HepG2 (cell line): Measurements from ENCODE around the gene PTPRM. TPM values are rescaled to one million over a fixed set of nuclear protein-coding genes. Genes with fewer than 3 reads are reported as not detected.

Experiments used
- ATAC-seq: fragments of 200-7000 bp; cut with Tn5 transposase; 3 replicates; pipeline ENCODE4 v1.9.1; 2020; ENCODE audit warnings: mild to moderate bottlenecking, moderate library complexity
- BruUV-seq: library from RNA; stranded (reverse); fragments of 400-500 nt; replicated peaks from 2 replicates; lab custom pipeline; 2021; lab: Mats Ljungman, UMichigan
- CTCF ChIA-PET: fragments of 300-600 bp; formaldehyde crosslinking; extraction: SDS; loops from one replicate; lab custom pipeline; 2021; ENCODE audit warnings: low total read pairs, inconsistent platforms, low intra/inter-chr PET ratio; lab: Yijun Ruan, JAX
- POLR2A ChIA-PET: fragments of 350-600 bp; sonication (Branson Sonifier 250); formaldehyde crosslinking; loops from one replicate; lab custom pipeline; 2020; ENCODE audit warnings: antibody characterized with exemption, inconsistent platforms; lab: Yijun Ruan, JAX
- DNase-seq: peaks from one replicate; pipeline ENCODE4 v3.0.0-alpha.2; 2015; ENCODE audit warnings: low spot score
- FAIRE-seq: peaks from 3 replicates; lab custom pipeline; 2011; peaks lifted over from hg19 to GRCh38; lab: Jason Lieb, UNC
- H2AFZ ChIP-seq: one replicate; pipeline ENCODE4 v1.6.1; 2011; ENCODE audit warnings: low read length, inconsistent platforms
- H3K27ac ChIP-seq: fragments of 300-600 bp; 3 replicates; pipeline ENCODE4 v1.8.0; 2011; ENCODE audit warnings: mixed run types, mild to moderate bottlenecking, mixed read lengths, low read length, inconsistent platforms; ENCODE audit not compliant: insufficient read depth; ENCODE audit errors: extremely low read length
- H3K27me3 ChIP-seq, 2 experiments: fragments of 200-600 bp in 1 of 2; 2 replicates in 1 of 2; 3 replicates in 1 of 2; pipeline versions ENCODE4 v1.6.0 to v1.8.0; 2011; ENCODE audit warnings: low read length in 2 of 2, mild to moderate bottlenecking in 2 of 2, moderate library complexity in 2 of 2, inconsistent platforms in 1 of 2; ENCODE audit not compliant: insufficient read depth in 2 of 2, control insufficient read depth in 1 of 2
- H3K36me3 ChIP-seq, 2 experiments: fragments of 200-600 bp in 1 of 2; replicated peaks in 1 of 2; 2 replicates in 1 of 2; 3 replicates in 1 of 2; pipeline versions ENCODE4 v1.5.1 to v1.8.0; 2011; ENCODE audit warnings: low read length in 2 of 2, inconsistent platforms in 1 of 2; ENCODE audit not compliant: insufficient read depth in 2 of 2, control insufficient read depth in 1 of 2
- H3K4me1 ChIP-seq: 2 replicates; pipeline ENCODE4 v1.5.1; 2012; ENCODE audit warnings: low read length, inconsistent platforms; ENCODE audit not compliant: insufficient read depth
- H3K4me2 ChIP-seq: 2 replicates; pipeline ENCODE4 v1.6.0; 2011; ENCODE audit warnings: low read depth, low read length, inconsistent platforms
- H3K4me3 ChIP-seq, 3 experiments: fragments of 200-600 bp in 1 of 3; sonication (generic), shearing (Covaris generic) in 1 of 3; replicated peaks in 1 of 3; 2 replicates each; pipeline ENCODE4 v1.5.1; 2011 to 2016; ENCODE audit warnings: low read length in 3 of 3, inconsistent platforms in 2 of 3, low read depth in 2 of 3, mild to moderate bottlenecking in 2 of 3, control low read depth in 1 of 3, mixed read lengths in 1 of 3; ENCODE audit not compliant: insufficient read depth in 1 of 3
- H3K79me2 ChIP-seq: one replicate; pipeline ENCODE4 v1.6.1; 2011; ENCODE audit warnings: low read length, inconsistent platforms; ENCODE audit not compliant: insufficient read depth
- H3K9ac ChIP-seq: 2 replicates; pipeline ENCODE4 v1.6.0; 2011; ENCODE audit warnings: mild to moderate bottlenecking, low read depth, low read length, inconsistent platforms; ENCODE audit not compliant: insufficient read depth
- H3K9me3 ChIP-seq: 2 replicates; pipeline ENCODE4 v1.5.1; 2012; ENCODE audit warnings: mild to moderate bottlenecking, low read length
- H4K20me1 ChIP-seq: 2 replicates; pipeline ENCODE4 v1.6.0; 2011; ENCODE audit warnings: inconsistent platforms, mild to moderate bottlenecking, low read length, moderate library complexity; ENCODE audit not compliant: insufficient read depth
- GLI4 ChIP-seq: sonication (generic); formaldehyde crosslinking; IDR thresholded peaks from 2 replicates; pipeline ENCODE4 v1.5.1; 2020; ENCODE audit warnings: missing genetic modification reagents, mild to moderate bottlenecking, moderate library complexity, borderline replicate concordance
- GPN1 ChIP-seq: sonication (generic); formaldehyde crosslinking; IDR thresholded peaks from 2 replicates; pipeline ENCODE4 v1.5.1; 2020; ENCODE audit warnings: missing genetic modification reagents, borderline replicate concordance
- KLF16 ChIP-seq, 2 experiments: sonication (generic) in 1 of 2; formaldehyde crosslinking in 1 of 2; IDR thresholded peaks; 2 replicates each; pipeline versions ENCODE4 v1.6.1 to v1.8.0; 2016 to 2023; ENCODE audit warnings: missing genetic modification reagents in 2 of 2, missing compliant biosample characterization in 1 of 2
- NR2F6 ChIP-seq, 2 experiments: IDR thresholded peaks; 2 replicates each; pipeline ENCODE4 v1.6.1; 2016; ENCODE audit warnings: antibody characterized with exemption in 1 of 2, mild to moderate bottlenecking in 1 of 2
- PHB2 ChIP-seq: fragments of 450-650 bp; IDR thresholded peaks from 2 replicates; pipeline ENCODE4 v1.6.1; 2018; ENCODE audit not compliant: partially characterized antibody
- PHF5A ChIP-seq: IDR thresholded peaks from one replicate; pipeline ENCODE4 v1.6.1; 2018; ENCODE audit warnings: low read depth, missing genetic modification reagents; ENCODE audit not compliant: unreplicated experiment
- PHF8 ChIP-seq: sonication (generic); formaldehyde crosslinking; IDR thresholded peaks from 2 replicates; pipeline ENCODE4 v1.5.0; 2020; ENCODE audit warnings: missing genetic modification reagents
- SIX1 ChIP-seq: sonication (generic); formaldehyde crosslinking; IDR thresholded peaks from 2 replicates; pipeline ENCODE4 v1.4.0; 2020; ENCODE audit warnings: missing genetic modification reagents, borderline replicate concordance
- TMF1 ChIP-seq: sonication (generic); formaldehyde crosslinking; IDR thresholded peaks from 2 replicates; pipeline ENCODE4 v1.8.1; 2022; ENCODE audit warnings: low read depth, missing genetic modification reagents
- U2AF1 ChIP-seq: fragments of 200-400 bp; formaldehyde crosslinking; optimal IDR thresholded peaks from 2 replicates; pipeline ENCODE3; 2017; ENCODE audit warnings: mild to moderate bottlenecking, low read depth, low read length
- XBP1 ChIP-seq: sonication (generic); formaldehyde crosslinking; IDR thresholded peaks from 2 replicates; pipeline ENCODE4 v1.5.0; 2020; ENCODE audit warnings: missing genetic modification reagents
- ZNF232 ChIP-seq: sonication (generic); formaldehyde crosslinking; IDR thresholded peaks from 2 replicates; pipeline ENCODE4 v1.4.0; 2020; ENCODE audit warnings: missing genetic modification reagents, borderline replicate concordance
- ZNF296 ChIP-seq: sonication (generic); formaldehyde crosslinking; conservative IDR thresholded peaks from 2 replicates; pipeline ENCODE4 v1.5.0; 2020; ENCODE audit warnings: mild to moderate bottlenecking, missing genetic modification reagents
- ZNF768 ChIP-seq: sonication (generic); formaldehyde crosslinking; IDR thresholded peaks from 2 replicates; pipeline ENCODE4 v1.4.0; 2020; ENCODE audit warnings: missing genetic modification reagents
- WGBS: methylation state at CpG from one replicate; pipeline ENCODE4 v1.1.6; 2017; ENCODE audit warnings: low lambda C conversion rate; 5-methylcytosine and 5-hydroxymethylcytosine counted together
- in situ Hi-C: cut with HindIII; loops from 2 replicates; pipeline ENCODE4 v1.10.0; 2017; ENCODE audit warnings: low pct_unique_long_range_greater_than_20kb; ENCODE audit not compliant: extremely low pct_ligation_motif_present
- intact Hi-C: fragments of 100-400 bp; cut with micrococcal nuclease; formaldehyde crosslinking; loops from one replicate; pipeline ENCODE4 v1.10.0; 2022; ENCODE audit not compliant: unreplicated experiment
- polyA plus RNA-seq, 8 experiments: library from polyadenylated mRNA; depleted of rRNA in 3 of 8; stranded (reverse) in 7 of 8; unstranded in 1 of 8; fragments of >200 nt; fragmentation: Illumina TruSeq in 4 of 8; extraction: Trizol in 4 of 8; gene quantifications; 2 replicates each; pipeline versions ENCODE4 v1.2.1 to v1.2.3, GENCODE V29; 2011 to 2016; ENCODE audit warnings: low read depth in 4 of 8, missing spikeins in 1 of 8, mixed read lengths in 1 of 8; ENCODE audit not compliant: insufficient read depth in 1 of 8
- total RNA-seq, 5 experiments: library from RNA; depleted of rRNA; stranded (reverse); fragments of >200 nt; fragmentation: Illumina TruSeq; extraction: Trizol; gene quantifications; 2 replicates each; pipeline ENCODE4 v1.2.3, GENCODE V29; 2016; ENCODE audit warnings: low read depth in 1 of 5
- TF ChIP-seq, protein P1 (sequence below): sonication (generic); formaldehyde crosslinking; IDR thresholded peaks from 2 replicates; pipeline ENCODE4 v1.5.1; 2020; ENCODE audit warnings: missing genetic modification reagents, mild to moderate bottlenecking, borderline replicate concordance
- TF ChIP-seq, protein P2 (sequence below), 2 experiments: sonication (generic) in 1 of 2; formaldehyde crosslinking in 1 of 2; IDR thresholded peaks; 2 replicates each; pipeline versions ENCODE4 v1.4.0 to v1.6.1; 2016 to 2020; ENCODE audit warnings: borderline replicate concordance in 1 of 2, low read depth in 1 of 2, mild to moderate bottlenecking in 1 of 2, missing genetic modification reagents in 1 of 2

Gene PTPRM
- total and polyA plus RNA-seq, 2 of the 13 experiments (the other 11 are each of a cell fraction or from before 2014, with no cell fraction given) = 12.6 to 108 TPM

DNA sequence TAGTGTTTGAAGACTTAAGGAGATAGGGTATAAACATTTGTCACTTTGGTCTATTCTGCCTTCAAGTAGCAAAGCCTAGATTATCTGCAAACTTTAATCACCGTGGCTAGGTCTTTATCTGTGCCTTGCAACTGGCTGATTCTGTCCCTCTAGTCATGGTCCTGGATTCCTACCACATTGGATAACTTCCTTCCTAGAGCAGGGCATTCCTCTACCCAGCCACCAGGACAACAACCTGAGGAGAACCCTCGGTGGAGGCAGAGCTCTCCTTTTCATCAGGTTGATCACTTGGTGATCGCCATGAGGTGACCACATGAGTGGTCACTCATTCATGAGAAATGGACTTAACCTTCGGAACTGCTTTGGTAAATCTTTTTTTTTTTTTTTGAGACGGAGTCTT is 25.3 kb upstream of the PTPRM start:
- intact Hi-C loops (no loop called here), in situ Hi-C loops (no loop called here)
- Histone ChIP-seq H3K4me1 (no peaks in the 10 kb centered on the region), H4K20me1 (no peaks in the 10 kb centered on the region), H3K9ac (no peak overlapping the region), H3K36me3 (no peaks in the 10 kb centered on the region), H3K27ac (no peak overlapping the region), H3K4me3 (no peak overlapping the region), H3K4me2 (no peak overlapping the region), H3K27me3 (no peaks in the 10 kb centered on the region), H3K79me2 (no peaks in the 10 kb centered on the region), H2AFZ (no peak overlapping the region), H3K9me3 (no peaks in the 10 kb centered on the region)
- BruUV-seq = no TSS peak
- FAIRE-seq (no peak), DNase-seq (no peak), ATAC-seq (peak; percentile 60; the same call in 2 of the 3 replicates)
- 43% methylated on average over 5 of the region's 5 CpGs for WGBS
- ChIA-PET POLR2A (no interaction called here), CTCF (no interaction called here)
- TF ChIP-seq ZNF768 (no peak), NR2F6 (IDR thresholded peaks at IDR 0.05) (no peak), NR2F6 (CRISPR knock-in tag; IDR thresholded peaks at IDR 0.05) (no peak), ZNF232 (CRISPR knock-in tag) (no peak), GPN1 (CRISPR knock-in tag) (no peak), TMF1 (CRISPR knock-in tag) (no peak), PHF8 (CRISPR knock-in tag) (no peak), KLF16 (CRISPR knock-in tag; IDR thresholded peaks at IDR 0.05) (no peak), SIX1 (CRISPR knock-in tag) (no peak), GLI4 (CRISPR knock-in tag) (no peak), PHF5A (no peak), XBP1 (CRISPR knock-in tag) (no peak), U2AF1 (no peak), ZNF296 (CRISPR knock-in tag) (no peak), PHB2 (no peak)
- TF ChIP-seq, protein P1, sequence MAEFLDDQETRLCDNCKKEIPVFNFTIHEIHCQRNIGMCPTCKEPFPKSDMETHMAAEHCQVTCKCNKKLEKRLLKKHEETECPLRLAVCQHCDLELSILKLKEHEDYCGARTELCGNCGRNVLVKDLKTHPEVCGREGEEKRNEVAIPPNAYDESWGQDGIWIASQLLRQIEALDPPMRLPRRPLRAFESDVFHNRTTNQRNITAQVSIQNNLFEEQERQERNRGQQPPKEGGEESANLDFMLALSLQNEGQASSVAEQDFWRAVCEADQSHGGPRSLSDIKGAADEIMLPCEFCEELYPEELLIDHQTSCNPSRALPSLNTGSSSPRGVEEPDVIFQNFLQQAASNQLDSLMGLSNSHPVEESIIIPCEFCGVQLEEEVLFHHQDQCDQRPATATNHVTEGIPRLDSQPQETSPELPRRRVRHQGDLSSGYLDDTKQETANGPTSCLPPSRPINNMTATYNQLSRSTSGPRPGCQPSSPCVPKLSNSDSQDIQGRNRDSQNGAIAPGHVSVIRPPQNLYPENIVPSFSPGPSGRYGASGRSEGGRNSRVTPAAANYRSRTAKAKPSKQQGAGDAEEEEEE (CRISPR knock-in tag) = no peak
- TF ChIP-seq, protein P2, sequence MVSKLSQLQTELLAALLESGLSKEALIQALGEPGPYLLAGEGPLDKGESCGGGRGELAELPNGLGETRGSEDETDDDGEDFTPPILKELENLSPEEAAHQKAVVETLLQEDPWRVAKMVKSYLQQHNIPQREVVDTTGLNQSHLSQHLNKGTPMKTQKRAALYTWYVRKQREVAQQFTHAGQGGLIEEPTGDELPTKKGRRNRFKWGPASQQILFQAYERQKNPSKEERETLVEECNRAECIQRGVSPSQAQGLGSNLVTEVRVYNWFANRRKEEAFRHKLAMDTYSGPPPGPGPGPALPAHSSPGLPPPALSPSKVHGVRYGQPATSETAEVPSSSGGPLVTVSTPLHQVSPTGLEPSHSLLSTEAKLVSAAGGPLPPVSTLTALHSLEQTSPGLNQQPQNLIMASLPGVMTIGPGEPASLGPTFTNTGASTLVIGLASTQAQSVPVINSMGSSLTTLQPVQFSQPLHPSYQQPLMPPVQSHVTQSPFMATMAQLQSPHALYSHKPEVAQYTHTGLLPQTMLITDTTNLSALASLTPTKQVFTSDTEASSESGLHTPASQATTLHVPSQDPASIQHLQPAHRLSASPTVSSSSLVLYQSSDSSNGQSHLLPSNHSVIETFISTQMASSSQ (IDR thresholded peaks at IDR 0.05; ENCODE audit: low read depth) = no peak
- TF ChIP-seq, protein P2 (CRISPR knock-in tag; IDR thresholded peaks at IDR 0.05; ENCODE audit: borderline replicate concordance) = no peak
